Smooth muscle cell (in vitro differentiated cells): ENCODE measurements around the gene WDR91. TPM values are rescaled to one million over a fixed set of nuclear protein-coding genes. Genes with fewer than 3 reads are reported as not detected.

Source experiments
- DNase-seq: peaks from one replicate; lab custom pipeline; 2025; ENCODE audit not compliant: unreplicated experiment; lab: John Stamatoyannopoulos, UW
- H2AFZ ChIP-seq: fragments of 200-600 bp; sonication (generic); 2 replicates; pipeline ENCODE4 v1.6.0; 2016; ENCODE audit warnings: antibody characterized with exemption, low read depth, mild to moderate bottlenecking
- H3F3A ChIP-seq: fragments of 200-600 bp; sonication (generic); 2 replicates; pipeline ENCODE4 v1.6.0; 2017; ENCODE audit warnings: antibody characterized with exemption, low read depth
- H3K27ac ChIP-seq: fragments of 200-600 bp; sonication (generic); 2 replicates; pipeline ENCODE4 v1.5.1; 2016; ENCODE audit warnings: low read depth, mild to moderate bottlenecking
- H3K27me3 ChIP-seq: fragments of 200-600 bp; sonication (generic); 2 replicates; pipeline ENCODE4 v1.6.1; 2016; ENCODE audit warnings: low read depth, mild to moderate bottlenecking
- H3K36me3 ChIP-seq: fragments of 200-600 bp; sonication (generic); 2 replicates; pipeline ENCODE4 v1.5.1; 2016; ENCODE audit warnings: low read depth
- H3K4me1 ChIP-seq: fragments of 200-600 bp; sonication (generic); 2 replicates; pipeline ENCODE4 v1.5.1; 2016; ENCODE audit warnings: low read depth
- H3K4me2 ChIP-seq: fragments of 200-600 bp; sonication (generic); 2 replicates; pipeline ENCODE4 v1.6.0; 2016; ENCODE audit warnings: mild to moderate bottlenecking
- H3K4me3 ChIP-seq: fragments of 200-600 bp; sonication (generic); 2 replicates; pipeline ENCODE4 v1.5.1; 2016; ENCODE audit warnings: mild to moderate bottlenecking
- H3K79me2 ChIP-seq: fragments of 200-600 bp; sonication (generic); 2 replicates; pipeline ENCODE4 v1.6.0; 2016; ENCODE audit warnings: low read depth, mild to moderate bottlenecking
- H3K9ac ChIP-seq: fragments of 200-600 bp; sonication (generic); 2 replicates; pipeline ENCODE4 v1.6.0; 2016; ENCODE audit warnings: low read depth
- H3K9me3 ChIP-seq: fragments of 200-600 bp; sonication (generic); replicated peaks from 2 replicates; pipeline ENCODE4 v1.5.1; 2016; ENCODE audit warnings: low read depth
- H4K20me1 ChIP-seq: fragments of 200-600 bp; sonication (generic); 2 replicates; pipeline ENCODE4 v1.6.0; 2016; ENCODE audit warnings: low read depth
- CTCF ChIP-seq: fragments of 200-600 bp; sonication (generic); IDR thresholded peaks from 2 replicates; pipeline ENCODE4 v1.5.1; 2017; ENCODE audit warnings: borderline replicate concordance, mild to moderate bottlenecking, antibody characterized with exemption; ENCODE audit not compliant: insufficient read depth, poor library complexity, severe bottlenecking
- WGBS: methylation state at CpG from one replicate; pipeline ENCODE4 v1.1.7; 2016; ENCODE audit warnings: low lambda C conversion rate; 5-methylcytosine and 5-hydroxymethylcytosine counted together
- polyA plus RNA-seq: library from polyadenylated mRNA; unstranded; fragments of >200 nt; fragmentation: Nextera tagmentation; extraction: Ambion mirVana; gene quantifications from 2 replicates; pipeline ENCODE4 v1.2.1, GENCODE V29; 2016
- total RNA-seq: library from RNA; depleted of rRNA; stranded (reverse); fragments of >200 nt; gene quantifications from 2 replicates; pipeline ENCODE4 v1.2.3, GENCODE V29; 2014

The WDR91 gene
- total and polyA plus RNA-seq, 2 experiments from 2014 or later: 6.6 to 6.8 TPM

- Histone ChIP-seq H3K79me2 (no peaks in the 10 kb centered on the region), H3K9ac (no peak overlapping the region), H3K4me2 (no peak overlapping the region), H3K4me1 (no peaks in the 10 kb centered on the region), H3F3A (no peaks in the 10 kb centered on the region), H3K36me3 (peaks cover 33% of the 10 kb centered on the region), H4K20me1 (no peaks in the 10 kb centered on the region), H2AFZ (no peak overlapping the region), H3K27me3 (no peaks in the 10 kb centered on the region), H3K27ac (no peak overlapping the region), H3K4me3 (no peak overlapping the region), H3K9me3 (peaks cover 24% of the 10 kb centered on the region)
- no peak for TF ChIP-seq CTCF
- 93% methylated on average over 7 of the region's 7 CpGs for WGBS
- DNase-seq: no peak
Observed at GRCh38 chr7:135183478-135183877, 27.8 kb downstream of the WDR91 start.

GRCh38 chr7:135181929-135182678 lies 29.2 kb downstream of the WDR91 start:
- WGBS: 98% methylated on average over 31 of the region's 31 CpGs
- Histone ChIP-seq H3K4me1 (no peaks in the 10 kb centered on the region), H3F3A (no peaks in the 10 kb centered on the region), H3K79me2 (no peaks in the 10 kb centered on the region), H3K9ac (no peak overlapping the region), H3K36me3 (peaks cover 33% of the 10 kb centered on the region), H3K9me3 (peaks cover 24% of the 10 kb centered on the region), H4K20me1 (no peaks in the 10 kb centered on the region), H3K4me3 (no peak overlapping the region), H3K27me3 (no peaks in the 10 kb centered on the region), H3K4me2 (no peak overlapping the region), H2AFZ (no peak overlapping the region), H3K27ac (no peak overlapping the region)
- DNase-seq: no peak
- no peak for TF ChIP-seq CTCF

GRCh38 chr7:135181261-135181928 lies 29.9 kb downstream of the WDR91 start:
- Histone ChIP-seq H2AFZ (no peak overlapping the region), H3K9me3 (peaks cover 24% of the 10 kb centered on the region), H3K4me2 (no peak overlapping the region), H3F3A (no peaks in the 10 kb centered on the region), H3K79me2 (no peaks in the 10 kb centered on the region), H3K4me1 (no peaks in the 10 kb centered on the region), H3K4me3 (no peak overlapping the region), H3K36me3 (peaks cover 33% of the 10 kb centered on the region), H3K9ac (no peak overlapping the region), H3K27ac (no peak overlapping the region), H4K20me1 (no peaks in the 10 kb centered on the region), H3K27me3 (no peaks in the 10 kb centered on the region)
- no peak for TF ChIP-seq CTCF
- 85% methylated on average over 3 of the region's 3 CpGs for WGBS
- DNase-seq: no peak

- H3K79me2 ChIP-seq: no peaks in the 10 kb centered on the region
- no peak for TF ChIP-seq CTCF
- H3K27me3 ChIP-seq: no peaks in the 10 kb centered on the region
- H3K4me1 ChIP-seq: no peaks in the 10 kb centered on the region
- no peaks in the 10 kb centered on the region for H3F3A ChIP-seq
- H3K9me3 ChIP-seq: peaks cover 24% of the 10 kb centered on the region
- no peak for DNase-seq
- H3K4me3 ChIP-seq: no peak overlapping the region
- H4K20me1 ChIP-seq: no peaks in the 10 kb centered on the region
- H3K9ac ChIP-seq: no peak overlapping the region
- H3K27ac ChIP-seq: no peak overlapping the region
- peaks cover 31% of the 10 kb centered on the region for H3K36me3 ChIP-seq
- H2AFZ ChIP-seq: no peak overlapping the region
- H3K4me2 ChIP-seq: no peak overlapping the region
- 98% methylated on average over 5 of the region's 5 CpGs for WGBS
Observed at GRCh38 chr7:135180122-135180521, 31.2 kb downstream of the WDR91 start.
